CD4-positive, alpha-beta memory T cell (primary cell): ENCODE data around the gene EML6. TPM values are rescaled to one million over a fixed set of nuclear protein-coding genes. Genes with fewer than 3 reads are reported as not detected.

Experiments
- CTCF ChIA-PET: fragments of 350-600 bp; sonication (Branson Sonifier 250); formaldehyde crosslinking; loops from one replicate; lab custom pipeline; 2021; ENCODE audit warnings: inconsistent platforms; ENCODE audit not compliant: partially characterized antibody; lab: Charles Lee
- POLR2A ChIA-PET: fragments of 350-600 bp; sonication (Branson Sonifier 250); formaldehyde crosslinking; loops from one replicate; lab custom pipeline; 2021; ENCODE audit not compliant: partially characterized antibody; lab: Charles Lee
- DNase-seq, 5 donors: peaks; one replicate each; pipeline versions ENCODE4 v3.0.0 to v3.0.0-alpha.2; 2020 to 2022; ENCODE audit warnings: mixed read lengths in 1 of 5
- H3K27ac ChIP-seq: one replicate; pipeline ENCODE4 v1.7.0; 2013; ENCODE audit warnings: low read depth, low read length
- H3K27me3 ChIP-seq: 2 replicates; pipeline ENCODE4 v1.7.0; 2013; ENCODE audit warnings: mild to moderate bottlenecking, low read length, moderate library complexity; ENCODE audit not compliant: insufficient read depth
- H3K36me3 ChIP-seq: 2 replicates; pipeline ENCODE4 v1.7.0; 2013; ENCODE audit warnings: mild to moderate bottlenecking, low read length, moderate library complexity; ENCODE audit not compliant: insufficient read depth
- H3K4me1 ChIP-seq: 2 replicates; pipeline ENCODE4 v1.7.0; 2013; ENCODE audit warnings: mild to moderate bottlenecking, low read length, moderate library complexity; ENCODE audit not compliant: insufficient read depth
- H3K4me3 ChIP-seq, 2 donors: one replicate each; pipeline ENCODE4 v1.7.0; 2013; ENCODE audit warnings: low read length in 2 of 2, mild to moderate bottlenecking in 1 of 2
- H3K9me3 ChIP-seq, 2 donors: one replicate each; pipeline ENCODE4 v1.7.0; 2013; ENCODE audit warnings: low read length in 2 of 2, control low read depth in 1 of 2; ENCODE audit not compliant: control insufficient read depth in 1 of 2
- H3K27ac Mint-ChIP-seq, 7 donors: one replicate each; pipeline ENCODE4 v1.8.0; 2020 to 2021; ENCODE audit warnings: mixed read lengths in 7 of 7, mild to moderate bottlenecking in 6 of 7, inconsistent platforms in 3 of 7, moderate library complexity in 3 of 7
- H3K27me3 Mint-ChIP-seq, 2 donors: one replicate each; pipeline ENCODE4 v1.8.0; 2020 to 2021; ENCODE audit warnings: mixed read lengths in 2 of 2
- H3K36me3 Mint-ChIP-seq, 2 donors: one replicate each; pipeline ENCODE4 v1.8.0; 2020 to 2021; ENCODE audit warnings: mixed read lengths in 2 of 2, inconsistent platforms in 1 of 2, mild to moderate bottlenecking in 1 of 2
- H3K4me1 Mint-ChIP-seq, 4 donors: one replicate each; pipeline ENCODE4 v1.8.0; 2020 to 2021; ENCODE audit warnings: mixed read lengths in 4 of 4, mild to moderate bottlenecking in 1 of 4
- H3K4me3 Mint-ChIP-seq, 8 donors: one replicate each; pipeline ENCODE4 v1.8.0; 2020 to 2021; ENCODE audit warnings: mixed read lengths in 8 of 8, mild to moderate bottlenecking in 7 of 8, moderate library complexity in 6 of 8, inconsistent platforms in 3 of 8
- H3K9me3 Mint-ChIP-seq, 8 donors: one replicate each; pipeline ENCODE4 v1.8.0; 2020 to 2021; ENCODE audit warnings: mixed read lengths in 8 of 8, mild to moderate bottlenecking in 5 of 8, inconsistent platforms in 3 of 8, moderate library complexity in 1 of 8
- intact Hi-C: fragments of 100-400 bp; cut with micrococcal nuclease; formaldehyde crosslinking; loops from one replicate; pipeline ENCODE4 v1.15.1; 2023
- polyA plus RNA-seq, 2 donors: library from polyadenylated mRNA; unstranded; fragments of 300-500 nt; fragmentation: Illumina TruSeq; gene quantifications; one replicate each; pipeline ENCODE4 v1.2.3, GENCODE V29; 2021
- total RNA-seq, 2 experiments: library from RNA; stranded (reverse); gene quantifications; one replicate each; pipeline ENCODE4 v1.2.3, GENCODE V29; 2021

EML6 gene
- total and polyA plus RNA-seq, 4 experiments from 2014 or later = 0.02 to 3.9 (median 1.8) TPM; not detected in 1

DNA sequence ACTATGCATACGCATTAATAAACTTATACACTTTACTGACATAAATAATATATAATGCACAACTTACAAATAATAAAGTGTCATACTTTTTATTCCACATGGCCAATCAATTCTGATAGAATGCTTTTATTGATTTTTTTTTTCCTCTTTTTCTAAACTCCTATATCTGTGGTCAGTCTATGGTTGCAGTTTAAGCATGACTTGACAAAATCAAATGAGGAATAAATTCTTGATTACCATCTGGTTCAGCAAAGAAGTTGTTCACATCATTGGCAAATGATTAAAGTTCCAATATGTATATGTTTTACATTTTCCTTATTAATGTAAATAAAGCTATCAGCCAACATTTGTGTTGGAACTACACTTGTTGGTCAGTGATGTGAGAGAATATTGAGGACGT lies 83.5 kb downstream of the EML6 start:
- no peak overlapping the region for H3K27ac Mint-ChIP-seq
- peaks cover 4 to 8% (median 5%) of the 10 kb centered on the region in 4 donors for H3K4me1 Mint-ChIP-seq
- no peak overlapping the region for H3K4me3 ChIP-seq
- CTCF ChIA-PET = no interaction called here
- H3K9me3 Mint-ChIP-seq = peaks cover 0 to 5% (median 4%) of the 10 kb centered on the region in 8 donors
- no peak overlapping the region for H3K27ac ChIP-seq
- H3K36me3 Mint-ChIP-seq = no peaks in the 10 kb centered on the region
- POLR2A ChIA-PET = no interaction called here
- no peak for DNase-seq
- no peak overlapping the region for H3K4me3 Mint-ChIP-seq
- no peaks in the 10 kb centered on the region for H3K4me1 ChIP-seq
- intact Hi-C loops = no loop called here
- no peaks in the 10 kb centered on the region for H3K9me3 ChIP-seq
- no peaks in the 10 kb centered on the region for H3K27me3 ChIP-seq
- H3K36me3 ChIP-seq = no peaks in the 10 kb centered on the region
- H3K27me3 Mint-ChIP-seq = peaks cover 10 to 18% of the 10 kb centered on the region in 2 donors

GRCh38 chr2:54808661-54809060 lies 85.2 kb downstream of the EML6 start:
- H3K9me3 ChIP-seq = no peaks in the 10 kb centered on the region
- intact Hi-C loops = no loop called here
- no peak for DNase-seq
- ChIA-PET CTCF (no interaction called here), POLR2A (no interaction called here)
- H3K4me1 Mint-ChIP-seq = peaks cover 4 to 8% (median 5%) of the 10 kb centered on the region in 4 donors
- H3K4me1 ChIP-seq = no peaks in the 10 kb centered on the region
- H3K9me3 Mint-ChIP-seq = peaks cover 0 to 5% (median 4%) of the 10 kb centered on the region in 8 donors
- H3K27ac ChIP-seq = no peak overlapping the region
- no peaks in the 10 kb centered on the region for H3K36me3 Mint-ChIP-seq
- no peak overlapping the region for H3K4me3 ChIP-seq
- no peaks in the 10 kb centered on the region for H3K36me3 ChIP-seq
- H3K27me3 Mint-ChIP-seq = peaks cover 10 to 18% of the 10 kb centered on the region in 2 donors
- no peaks in the 10 kb centered on the region for H3K27me3 ChIP-seq
- H3K4me3 Mint-ChIP-seq = no peak overlapping the region
- H3K27ac Mint-ChIP-seq = no peak overlapping the region

GRCh38 chr2:54809819-54810218 lies 86.4 kb downstream of the EML6 start:
- CTCF ChIA-PET = interaction anchor here (1.1 kb wide), 1 partner anchor 29 kb away, joined by 3 read pairs; no protein-coding TSS in a partner anchor
- Histone ChIP-seq H3K27me3 (no peaks in the 10 kb centered on the region), H3K27ac (no peak overlapping the region), H3K4me3 (no peak overlapping the region), H3K4me1 (no peaks in the 10 kb centered on the region), H3K9me3 (no peaks in the 10 kb centered on the region), H3K36me3 (no peaks in the 10 kb centered on the region)
- Mint-ChIP-seq H3K4me1 (peaks cover 0 to 3% (median 0%) of the 10 kb centered on the region in 4 donors), H3K36me3 (no peaks in the 10 kb centered on the region), H3K9me3 (peaks cover 0 to 5% (median 4%) of the 10 kb centered on the region in 8 donors), H3K27ac (no peak overlapping the region), H3K4me3 (no peak overlapping the region), H3K27me3 (peaks cover 12 to 18% of the 10 kb centered on the region in 2 donors)
- intact Hi-C loops = no loop called here
- POLR2A ChIA-PET = no interaction called here
- no peak for DNase-seq

DNA sequence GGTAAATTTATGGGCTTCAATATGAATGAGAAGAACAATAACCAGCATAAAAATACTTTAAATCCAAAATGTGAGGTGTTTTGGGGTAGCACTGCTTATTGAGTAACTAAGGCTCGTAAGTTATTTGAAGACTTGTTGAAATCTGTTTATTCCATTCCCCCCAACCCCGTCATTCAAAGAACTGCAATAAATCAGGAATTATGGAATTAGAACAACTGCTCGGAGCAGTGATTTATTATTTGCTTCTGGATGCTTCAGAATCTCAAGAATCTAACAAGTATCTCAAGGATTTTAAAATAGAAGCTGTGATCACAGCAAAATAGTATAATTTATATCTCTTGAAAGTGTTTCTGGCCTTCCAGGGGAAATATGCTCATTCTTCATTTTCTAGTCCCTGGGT lies 86.8 kb downstream of the EML6 start:
- Mint-ChIP-seq H3K9me3 (peaks cover 0 to 5% (median 4%) of the 10 kb centered on the region in 8 donors), H3K4me1 (no peaks in the 10 kb centered on the region), H3K27me3 (peaks cover 12 to 18% of the 10 kb centered on the region in 2 donors), H3K36me3 (no peaks in the 10 kb centered on the region), H3K27ac (no peak overlapping the region), H3K4me3 (no peak overlapping the region)
- DNase-seq = no peak
- ChIA-PET CTCF (interaction anchor here (1.1 kb wide), 1 partner anchor 28 kb away, joined by 3 read pairs; no protein-coding TSS in a partner anchor), POLR2A (no interaction called here)
- no peaks in the 10 kb centered on the region for H3K9me3 ChIP-seq
- no peaks in the 10 kb centered on the region for H3K4me1 ChIP-seq
- intact Hi-C loops = no loop called here
- no peaks in the 10 kb centered on the region for H3K27me3 ChIP-seq
- no peaks in the 10 kb centered on the region for H3K36me3 ChIP-seq
- H3K4me3 ChIP-seq = no peak overlapping the region
- H3K27ac ChIP-seq = no peak overlapping the region

GRCh38 chr2:54813584-54813983 lies 90.1 kb downstream of the EML6 start:
- H3K27ac Mint-ChIP-seq = no peak overlapping the region
- CTCF ChIA-PET = no interaction called here
- Histone ChIP-seq H3K36me3 (no peaks in the 10 kb centered on the region), H3K27me3 (no peaks in the 10 kb centered on the region), H3K27ac (no peak overlapping the region), H3K4me1 (no peaks in the 10 kb centered on the region), H3K9me3 (no peaks in the 10 kb centered on the region), H3K4me3 (no peak overlapping the region)
- H3K4me3 Mint-ChIP-seq = no peak overlapping the region
- peaks cover 7 to 13% of the 10 kb centered on the region in 2 donors for H3K27me3 Mint-ChIP-seq
- no peaks in the 10 kb centered on the region for H3K4me1 Mint-ChIP-seq
- no peak for DNase-seq
- H3K9me3 Mint-ChIP-seq = peaks cover 0 to 5% (median 0%) of the 10 kb centered on the region in 8 donors
- intact Hi-C loops = no loop called here
- POLR2A ChIA-PET = no interaction called here
- H3K36me3 Mint-ChIP-seq = no peaks in the 10 kb centered on the region

DNA sequence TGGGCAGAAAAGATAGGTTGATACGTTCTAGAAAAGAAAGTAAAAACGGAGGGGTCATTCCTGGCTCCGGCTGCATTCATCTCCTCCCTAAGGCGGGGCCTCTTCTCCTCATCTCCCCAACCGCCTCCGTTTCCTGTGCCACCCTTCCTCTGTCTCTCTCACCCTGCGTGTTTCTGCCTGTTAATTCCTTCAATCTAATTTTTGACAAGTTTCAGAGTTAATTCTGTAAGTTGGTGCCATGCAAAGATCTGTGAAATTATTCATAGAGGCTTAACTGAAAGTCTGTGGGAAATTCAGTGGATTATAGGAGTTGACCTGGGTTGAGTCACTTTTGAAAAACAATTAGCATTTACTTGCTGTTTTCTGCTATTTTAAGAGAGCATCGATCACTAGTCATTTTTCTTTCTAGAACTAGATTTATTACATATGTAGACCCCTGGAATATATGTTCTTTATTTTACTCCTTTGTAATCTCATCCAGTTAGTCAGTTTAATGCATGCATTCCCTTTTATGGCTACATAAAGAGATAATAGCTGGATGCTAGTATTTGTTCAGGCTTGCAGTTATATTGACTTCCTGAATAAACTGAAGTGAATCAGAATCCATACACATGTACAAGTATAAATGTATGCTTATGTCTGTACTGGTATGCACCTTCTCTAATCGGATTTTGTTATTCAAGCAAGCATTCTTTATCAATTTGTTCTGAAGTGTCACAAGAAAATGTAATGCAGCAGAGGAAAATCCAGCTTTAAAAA lies 91.1 kb downstream of the EML6 start:
- Histone ChIP-seq H3K4me3 (no peak overlapping the region), H3K36me3 (no peaks in the 10 kb centered on the region), H3K9me3 (no peaks in the 10 kb centered on the region), H3K4me1 (no peaks in the 10 kb centered on the region), H3K27ac (no peak overlapping the region), H3K27me3 (no peaks in the 10 kb centered on the region)
- H3K4me3 Mint-ChIP-seq = no peak overlapping the region
- ChIA-PET POLR2A (no interaction called here), CTCF (no interaction called here)
- H3K36me3 Mint-ChIP-seq = no peaks in the 10 kb centered on the region
- H3K27ac Mint-ChIP-seq = no peak overlapping the region
- no peaks in the 10 kb centered on the region for H3K4me1 Mint-ChIP-seq
- intact Hi-C loops = no loop called here
- peaks cover 7 to 9% of the 10 kb centered on the region in 2 donors for H3K27me3 Mint-ChIP-seq
- DNase-seq = no peak
- H3K9me3 Mint-ChIP-seq = peaks cover 0 to 5% (median 0%) of the 10 kb centered on the region in 8 donors

GRCh38 chr2:54815148-54815539 lies 91.7 kb downstream of the EML6 start:
- Mint-ChIP-seq H3K4me1 (no peaks in the 10 kb centered on the region), H3K27me3 (peaks cover 6 to 7% of the 10 kb centered on the region in 2 donors), H3K4me3 (no peak overlapping the region), H3K27ac (no peak overlapping the region), H3K36me3 (no peaks in the 10 kb centered on the region), H3K9me3 (peaks cover 0 to 5% (median 0%) of the 10 kb centered on the region in 8 donors)
- Histone ChIP-seq H3K9me3 (no peaks in the 10 kb centered on the region), H3K4me1 (no peaks in the 10 kb centered on the region), H3K4me3 (no peak overlapping the region), H3K27me3 (no peaks in the 10 kb centered on the region), H3K36me3 (no peaks in the 10 kb centered on the region), H3K27ac (no peak overlapping the region)
- intact Hi-C loops = no loop called here
- ChIA-PET CTCF (no interaction called here), POLR2A (no interaction called here)
- DNase-seq = no peak
